OCI-LY1 (cell line): ENCODE data around the gene BATF.

Source experiments
- CTCF ChIP-seq: fragments of 200-600 bp; sonication (generic), shearing (Covaris generic); IDR thresholded peaks from 2 replicates; pipeline ENCODE4 v1.5.1; 2017; ENCODE audit warnings: mild to moderate bottlenecking, antibody characterized with exemption, low read length, moderate library complexity, mixed read lengths
- EZH2 ChIP-seq: fragments of 200-600 bp; sonication (generic), shearing (Covaris generic); IDR thresholded peaks from 2 replicates; pipeline ENCODE4 v1.8.0; 2017; ENCODE audit warnings: borderline replicate concordance, mixed run types, mild to moderate bottlenecking, antibody characterized with exemption, low read length, moderate library complexity, mixed read lengths

- TF ChIP-seq CTCF (no peak), EZH2 (no peak)
Measured at GRCh38 chr14:75521415-75522199, 662 bp upstream of the BATF start.
